ENCODE measurements around the gene BCKDHA. TPM values are rescaled to one million over a fixed set of nuclear protein-coding genes. Genes with fewer than 3 reads are reported as not detected.

The BCKDHA gene
- total and polyA plus RNA-seq, 2 donors (not counting 3 experiments of a cell fraction or from before 2014, with no cell fraction given), result 16.5 to 50.4 TPM

DNA sequence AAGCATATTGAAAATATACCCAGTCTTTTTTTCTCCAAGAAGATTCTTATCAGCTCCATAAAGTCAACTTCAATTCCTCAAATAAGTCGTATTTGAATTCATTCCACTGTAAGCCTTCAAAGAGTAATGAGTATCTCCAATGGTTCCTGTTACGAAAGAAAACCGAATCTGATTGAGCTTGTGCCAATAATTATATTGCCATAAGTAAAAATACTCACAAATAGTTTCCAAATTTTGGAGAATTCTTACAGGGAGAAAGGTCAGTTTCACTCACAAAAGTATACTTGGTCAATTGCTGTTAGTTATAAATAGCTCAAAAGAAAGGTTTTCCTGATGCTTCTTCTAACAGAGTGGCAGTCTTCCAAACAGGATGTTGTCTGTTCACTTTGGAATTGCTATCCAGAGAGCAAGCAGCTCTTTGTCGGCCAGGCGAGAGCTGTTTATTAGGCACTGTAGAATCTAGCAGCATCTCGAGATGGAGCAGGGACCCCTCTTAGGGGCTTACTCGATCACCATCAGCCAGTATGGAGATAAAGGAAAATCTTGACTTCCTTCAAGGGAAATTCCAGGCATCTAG, 58.8 kb downstream of the BCKDHA start:
- CTCF ChIA-PET, result interaction anchor here (0.7 to 3.7 kb wide), 22 partner anchors 9 to 186 kb away, joined by 3 to 33 read pairs (median 4); partner anchors contain the start of genes B3GNT8 and DMAC2
- H3K9me3 ChIP-seq (replicated peaks; ENCODE audit: control insufficient read depth, insufficient read depth, low read length), result no peaks in the 10 kb centered on the region
- peak; percentile 88 for FAIRE-seq
- H3K9me1 ChIP-seq (replicated peaks; ENCODE audit: control insufficient read depth, extremely low read depth, insufficient read depth, low read length), result peaks cover 3% of the 10 kb centered on the region
- peak overlapping the region; percentile 71 for H3K9ac ChIP-seq (replicated peaks; ENCODE audit: extremely low read depth, insufficient read depth, low read length)
- peak overlapping the region; percentile 95 for H3K4me2 ChIP-seq (ENCODE audit: insufficient read depth, low read length)
- H3K4me1 ChIP-seq (ENCODE audit: control insufficient read depth, extremely low read depth, insufficient read depth, low read length), result peaks cover 27% of the 10 kb centered on the region
- H3K27me3 ChIP-seq (ENCODE audit: control insufficient read depth in 2 of 2, insufficient read depth in 2 of 2, low read length in 2 of 2), result no peaks in the 10 kb centered on the region
- peaks cover 2 to 7% of the 10 kb centered on the region in 2 experiments for H3K36me3 ChIP-seq (ENCODE audit: control insufficient read depth in 2 of 2, extremely low read depth in 1 of 2, insufficient read depth in 2 of 2, low read length in 2 of 2)
- POLR2A ChIA-PET, result interaction anchor here (0.5 to 2.9 kb wide), 4 partner anchors 20 to 91 kb away, joined by 4 to 24 read pairs (median 6); no protein-coding TSS in a partner anchor
- TF ChIP-seq EZH2 (IDR thresholded peaks at IDR 0.05; ENCODE audit: borderline replicate concordance, low read depth, low read length, severe bottlenecking) (no peak), POLR2A (IDR thresholded peaks at IDR 0.05; ENCODE audit: low read depth, low read length) (no peak), MYC (IDR thresholded peaks at IDR 0.05; ENCODE audit: low read depth, low read length) (no peak), POLR2AphosphoS5 (IDR thresholded peaks at IDR 0.05; ENCODE audit: insufficient read depth, low read depth, low read length) (no peak), GATA2 (IDR thresholded peaks at IDR 0.05; ENCODE audit: insufficient read depth, insufficient read length, low read depth, low read length) (no peak)
- TF ChIP-seq, protein P1, sequence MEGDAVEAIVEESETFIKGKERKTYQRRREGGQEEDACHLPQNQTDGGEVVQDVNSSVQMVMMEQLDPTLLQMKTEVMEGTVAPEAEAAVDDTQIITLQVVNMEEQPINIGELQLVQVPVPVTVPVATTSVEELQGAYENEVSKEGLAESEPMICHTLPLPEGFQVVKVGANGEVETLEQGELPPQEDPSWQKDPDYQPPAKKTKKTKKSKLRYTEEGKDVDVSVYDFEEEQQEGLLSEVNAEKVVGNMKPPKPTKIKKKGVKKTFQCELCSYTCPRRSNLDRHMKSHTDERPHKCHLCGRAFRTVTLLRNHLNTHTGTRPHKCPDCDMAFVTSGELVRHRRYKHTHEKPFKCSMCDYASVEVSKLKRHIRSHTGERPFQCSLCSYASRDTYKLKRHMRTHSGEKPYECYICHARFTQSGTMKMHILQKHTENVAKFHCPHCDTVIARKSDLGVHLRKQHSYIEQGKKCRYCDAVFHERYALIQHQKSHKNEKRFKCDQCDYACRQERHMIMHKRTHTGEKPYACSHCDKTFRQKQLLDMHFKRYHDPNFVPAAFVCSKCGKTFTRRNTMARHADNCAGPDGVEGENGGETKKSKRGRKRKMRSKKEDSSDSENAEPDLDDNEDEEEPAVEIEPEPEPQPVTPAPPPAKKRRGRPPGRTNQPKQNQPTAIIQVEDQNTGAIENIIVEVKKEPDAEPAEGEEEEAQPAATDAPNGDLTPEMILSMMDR (IDR thresholded peaks at IDR 0.05; ENCODE audit: extremely low read depth in 1 of 2, insufficient read depth in 1 of 2, low read depth in 1 of 2, low read length in 2 of 2), result no peak
- TF ChIP-seq, protein P2, sequence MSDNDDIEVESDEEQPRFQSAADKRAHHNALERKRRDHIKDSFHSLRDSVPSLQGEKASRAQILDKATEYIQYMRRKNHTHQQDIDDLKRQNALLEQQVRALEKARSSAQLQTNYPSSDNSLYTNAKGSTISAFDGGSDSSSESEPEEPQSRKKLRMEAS (IDR thresholded peaks at IDR 0.05; ENCODE audit: insufficient read depth, insufficient read length), result no peak
- H2AFZ ChIP-seq (ENCODE audit: low read depth, low read length), result peak overlapping the region; percentile 17
- dilution Hi-C loops (cut with MboI; ENCODE audit: extremely low pct_ligation_motif_present, low sequenced_read_pairs), result no loop called here
- H3K79me2 ChIP-seq (ENCODE audit: control insufficient read depth, insufficient read depth, low read length), result peaks cover 2% of the 10 kb centered on the region
- BruUV-seq (replicated peaks), result no TSS peak
- H4K20me1 ChIP-seq (replicated peaks; ENCODE audit: control insufficient read depth, extremely low read depth, insufficient read depth, low read length), result no peaks in the 10 kb centered on the region
- intact Hi-C loops (cut with micrococcal nuclease), result loop anchor here (1.0 kb wide), 2 partner anchors 23 to 75 kb away; no protein-coding TSS in a partner anchor
- DNase-seq (ENCODE audit: low read depth, low spot score), result peak; percentile 85
- peak overlapping the region in 1 of 3 experiments; percentile 23 for H3K4me3 ChIP-seq (replicated peaks in 1 of 3; ENCODE audit: insufficient read depth in 1 of 3, low read depth in 1 of 3, low read length in 3 of 3)
- H3K27ac ChIP-seq (ENCODE audit: insufficient read depth, low read depth, low read length), result peak overlapping the region; percentile 72

Data from endothelial cell of umbilical vein (primary cell).